Breast epithelium (tissue), 4 donors: Measurements from ENCODE around the gene BRD1. TPM values are rescaled to one million over a fixed set of nuclear protein-coding genes. Genes with fewer than 3 reads are reported as not detected.
A peak's percentile ranks its signal among the peaks of the same experiment; 100 is the strongest.

Source experiments
- DNase-seq, 2 donors: peaks; one replicate each; pipeline ENCODE4 v3.0.0-alpha.2; 2019; ENCODE audit warnings: low spot score in 2 of 2
- H3K27ac ChIP-seq, 2 donors: fragments of 200-600 bp; sonication (generic) in 1 of 2; one replicate each; pipeline ENCODE4 v1.5.1; 2016 to 2019; ENCODE audit warnings: mild to moderate bottlenecking in 1 of 2
- H3K27me3 ChIP-seq, 2 donors: fragments of 200-600 bp; sonication (generic) in 1 of 2; one replicate each; pipeline versions ENCODE4 v1.5.1 to v1.6.0; 2017 to 2019; ENCODE audit warnings: control low read depth in 1 of 2, mild to moderate bottlenecking in 1 of 2
- H3K36me3 ChIP-seq: fragments of 200-600 bp; one replicate; pipeline ENCODE4 v1.5.1; 2019
- H3K4me1 ChIP-seq, 2 donors: fragments of 200-600 bp; sonication (generic); one replicate each; pipeline ENCODE4 v1.5.1; 2016 to 2019; ENCODE audit warnings: control low read depth in 1 of 2
- H3K4me3 ChIP-seq, 3 donors: fragments of 200-600 bp; sonication (generic); 1 replicate in 2 of 3; 2 replicates in 1 of 3; pipeline ENCODE4 v1.5.1; 2016 to 2019; ENCODE audit warnings: mild to moderate bottlenecking in 3 of 3, moderate library complexity in 2 of 3
- H3K9me3 ChIP-seq, 2 donors: fragments of 200-600 bp; sonication (generic) in 1 of 2; one replicate each; pipeline ENCODE4 v1.5.1; 2016 to 2019; ENCODE audit warnings: control low read depth in 1 of 2
- POLR2A ChIP-seq: fragments of 450-650 bp; IDR thresholded peaks from one replicate; pipeline ENCODE4 v1.6.1; 2016; ENCODE audit warnings: antibody characterized with exemption, mild to moderate bottlenecking, moderate library complexity
- POLR2AphosphoS5 ChIP-seq, 3 donors: sonication (generic); formaldehyde crosslinking; IDR thresholded peaks; one replicate each; pipeline ENCODE4 v1.6.1; 2017; ENCODE audit warnings: antibody characterized with exemption in 3 of 3
- intact Hi-C: fragments of 100-400 bp; cut with DNase I; formaldehyde crosslinking; loops from one replicate; pipeline ENCODE4 v1.15.1; 2023; ENCODE audit warnings: low total_unique reads
- total RNA-seq, 3 donors: library from RNA; depleted of rRNA; stranded (reverse); fragments of >200 nt; gene quantifications; one replicate each; pipeline ENCODE4 v1.1.0, GENCODE V29; 2016
- TF ChIP-seq, protein P1 (sequence below), 3 donors: fragments of 450-650 bp; IDR thresholded peaks; one replicate each; pipeline ENCODE4 v1.5.1; 2016 to 2017; ENCODE audit warnings: antibody characterized with exemption in 3 of 3, mild to moderate bottlenecking in 3 of 3, moderate library complexity in 3 of 3

Gene BRD1
- total RNA-seq, 3 donors from 2014 or later, result 33.4 to 35.1 (median 34.1) TPM

DNA sequence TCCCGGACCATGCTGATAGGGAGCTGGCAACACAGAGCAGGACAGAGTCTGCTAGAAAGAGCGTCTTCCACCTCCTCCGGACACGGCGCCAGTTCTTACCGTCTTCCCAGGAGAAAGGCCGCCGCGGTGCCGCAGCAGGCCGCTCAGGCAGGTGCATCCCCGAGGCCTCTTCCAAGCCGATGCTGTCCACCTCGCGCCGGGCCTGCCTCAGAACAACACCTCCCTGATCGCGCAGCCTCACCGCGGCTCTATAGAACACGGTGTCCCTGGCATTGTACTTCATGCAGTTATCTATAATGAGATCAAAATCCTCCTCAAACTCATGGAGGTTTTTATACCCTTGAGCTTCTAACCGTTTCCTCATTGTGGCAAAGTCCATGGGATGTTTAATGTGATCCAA is 30.0 kb downstream of the BRD1 start:
- intact Hi-C loops, result no loop called here
- DNase-seq, result no peak
- Histone ChIP-seq H3K36me3 (peaks cover 4% of the 10 kb centered on the region), H3K27me3 (no peaks in the 10 kb centered on the region), H3K4me3 (no peak overlapping the region), H3K9me3 (no peaks in the 10 kb centered on the region), H3K4me1 (peaks cover 0 to 3% of the 10 kb centered on the region in 2 donors), H3K27ac (no peak overlapping the region)
- TF ChIP-seq, protein P1, sequence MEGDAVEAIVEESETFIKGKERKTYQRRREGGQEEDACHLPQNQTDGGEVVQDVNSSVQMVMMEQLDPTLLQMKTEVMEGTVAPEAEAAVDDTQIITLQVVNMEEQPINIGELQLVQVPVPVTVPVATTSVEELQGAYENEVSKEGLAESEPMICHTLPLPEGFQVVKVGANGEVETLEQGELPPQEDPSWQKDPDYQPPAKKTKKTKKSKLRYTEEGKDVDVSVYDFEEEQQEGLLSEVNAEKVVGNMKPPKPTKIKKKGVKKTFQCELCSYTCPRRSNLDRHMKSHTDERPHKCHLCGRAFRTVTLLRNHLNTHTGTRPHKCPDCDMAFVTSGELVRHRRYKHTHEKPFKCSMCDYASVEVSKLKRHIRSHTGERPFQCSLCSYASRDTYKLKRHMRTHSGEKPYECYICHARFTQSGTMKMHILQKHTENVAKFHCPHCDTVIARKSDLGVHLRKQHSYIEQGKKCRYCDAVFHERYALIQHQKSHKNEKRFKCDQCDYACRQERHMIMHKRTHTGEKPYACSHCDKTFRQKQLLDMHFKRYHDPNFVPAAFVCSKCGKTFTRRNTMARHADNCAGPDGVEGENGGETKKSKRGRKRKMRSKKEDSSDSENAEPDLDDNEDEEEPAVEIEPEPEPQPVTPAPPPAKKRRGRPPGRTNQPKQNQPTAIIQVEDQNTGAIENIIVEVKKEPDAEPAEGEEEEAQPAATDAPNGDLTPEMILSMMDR (IDR thresholded peaks at IDR 0.05), result no peak
- TF ChIP-seq POLR2AphosphoS5 (IDR thresholded peaks at IDR 0.05) (no peak), POLR2A (no peak)

DNA sequence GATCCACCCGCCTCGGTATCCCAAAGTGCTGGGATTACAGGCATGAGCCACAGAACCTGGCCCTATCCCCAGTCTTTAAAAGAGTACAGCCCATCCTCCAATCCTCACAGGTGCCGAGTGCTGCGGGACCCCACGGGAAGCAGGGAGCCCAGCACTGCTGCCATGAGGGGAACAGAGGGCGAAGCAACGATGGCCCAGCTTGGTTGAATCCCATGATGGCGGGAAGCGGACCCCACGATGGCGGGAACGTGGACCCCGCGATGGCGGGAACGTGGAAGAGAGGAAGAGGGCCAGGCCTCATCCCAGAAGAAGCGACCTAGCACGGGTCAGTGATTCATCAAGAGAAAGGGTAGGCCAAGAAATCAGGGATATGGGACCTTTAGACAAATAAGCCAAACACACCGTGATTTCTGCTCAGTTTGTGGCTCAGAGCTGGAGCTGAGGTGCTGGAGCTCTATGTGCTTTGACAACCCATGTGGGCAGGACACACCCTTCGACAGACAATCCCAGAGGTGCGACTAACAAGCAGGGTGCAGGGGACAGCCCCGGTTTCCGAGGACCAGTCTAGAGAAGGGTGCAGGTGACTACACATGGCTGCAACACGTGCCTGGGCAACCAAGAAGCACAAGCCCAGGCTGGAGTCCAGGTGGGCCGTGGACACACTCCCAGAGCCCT is 30.9 kb downstream of the BRD1 start:
- no peak for TF ChIP-seq POLR2AphosphoS5 (IDR thresholded peaks at IDR 0.05)
- H3K4me3 ChIP-seq, result no peak overlapping the region
- H3K27me3 ChIP-seq, result no peaks in the 10 kb centered on the region
- DNase-seq, result no peak
- no peaks in the 10 kb centered on the region for H3K9me3 ChIP-seq
- intact Hi-C loops, result no loop called here
- peaks cover 0 to 3% of the 10 kb centered on the region in 2 donors for H3K4me1 ChIP-seq
- peaks cover 4% of the 10 kb centered on the region for H3K36me3 ChIP-seq
- no peak overlapping the region for H3K27ac ChIP-seq

DNA sequence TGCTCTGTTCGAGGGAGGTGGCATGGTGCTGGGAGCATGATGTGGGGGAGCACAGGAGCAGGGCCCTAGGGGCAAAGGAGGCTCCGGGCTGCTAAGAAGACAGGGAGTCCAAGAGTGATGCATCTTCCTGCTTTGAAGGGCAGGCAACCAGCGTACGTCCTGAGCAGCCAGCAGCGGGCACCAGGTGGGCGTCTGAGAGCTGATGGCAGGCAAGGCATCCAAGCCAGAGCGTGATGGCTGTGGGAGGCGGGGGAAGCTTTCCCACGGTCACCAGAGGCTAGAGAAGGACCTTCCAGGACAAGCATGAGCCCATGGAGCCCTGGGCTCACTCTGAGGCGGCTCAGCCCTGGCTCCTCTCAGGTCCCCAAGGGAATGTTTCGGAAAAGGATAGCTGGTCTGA is 32.2 kb downstream of the BRD1 start:
- H3K36me3 ChIP-seq, result peaks cover 4% of the 10 kb centered on the region
- no peak for TF ChIP-seq POLR2A
- TF ChIP-seq, protein P1 (IDR thresholded peaks at IDR 0.05), result no peak
- no peak for TF ChIP-seq POLR2AphosphoS5 (IDR thresholded peaks at IDR 0.05)

DNA sequence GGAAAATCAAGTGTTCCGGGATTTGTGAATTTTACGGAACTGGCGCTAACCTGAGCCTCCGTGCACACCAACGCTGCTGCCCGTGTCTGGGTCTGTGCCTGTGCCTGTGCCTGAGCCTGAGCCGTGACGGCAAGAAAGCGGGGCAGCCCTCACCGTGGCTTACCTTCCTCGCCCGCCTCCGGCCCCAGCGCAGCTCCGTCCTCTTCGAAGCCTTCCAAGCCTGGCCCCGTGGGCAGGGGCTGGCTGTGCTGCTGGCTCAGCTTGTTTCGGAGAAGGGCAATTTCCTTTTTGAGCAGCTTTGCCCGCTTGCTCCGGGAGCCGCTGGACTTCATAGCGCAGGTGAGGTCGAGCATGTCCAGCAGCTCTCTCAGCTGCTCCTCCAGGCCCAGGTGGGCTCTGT is 33.8 kb downstream of the BRD1 start:
- TF ChIP-seq POLR2AphosphoS5 (IDR thresholded peaks at IDR 0.05) (no peak), POLR2A (no peak)
- TF ChIP-seq, protein P1 (IDR thresholded peaks at IDR 0.05), result no peak
- H3K36me3 ChIP-seq, result peaks cover 3% of the 10 kb centered on the region
- no peaks in the 10 kb centered on the region for H3K27me3 ChIP-seq
- no peak overlapping the region for H3K27ac ChIP-seq
- peaks cover 11 to 12% of the 10 kb centered on the region in 2 donors for H3K4me1 ChIP-seq
- no peak overlapping the region for H3K4me3 ChIP-seq
- DNase-seq, result no peak
- intact Hi-C loops, result no loop called here
- H3K9me3 ChIP-seq, result no peaks in the 10 kb centered on the region

More for the DNA sequence above, 32.2 kb downstream of the BRD1 start:
- no peak overlapping the region for H3K27ac ChIP-seq
- peaks cover 0 to 3% of the 10 kb centered on the region in 2 donors for H3K4me1 ChIP-seq
- intact Hi-C loops, result no loop called here
- no peak for DNase-seq
- H3K27me3 ChIP-seq, result no peaks in the 10 kb centered on the region
- no peaks in the 10 kb centered on the region for H3K9me3 ChIP-seq
- no peak overlapping the region for H3K4me3 ChIP-seq

DNA sequence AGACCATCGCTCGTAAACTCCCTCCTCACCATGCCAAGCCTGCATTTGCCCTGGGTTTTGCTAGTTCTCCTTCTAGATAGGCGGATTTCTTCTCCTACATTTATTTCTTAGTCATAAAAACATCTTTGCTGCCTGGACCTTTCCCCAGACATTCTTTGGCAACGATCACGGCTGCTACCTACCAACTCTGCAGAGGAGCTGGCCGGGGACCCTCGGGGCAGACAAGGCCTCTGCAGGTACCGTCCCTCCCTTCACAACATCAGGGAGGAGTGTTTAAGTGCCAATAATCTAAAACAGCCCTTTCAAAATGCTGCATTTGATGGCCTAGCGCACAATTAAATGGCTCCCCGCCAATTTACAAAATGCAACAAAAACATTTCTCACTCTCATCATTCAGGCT is 34.4 kb downstream of the BRD1 start:
- no peaks in the 10 kb centered on the region for H3K36me3 ChIP-seq

More for the DNA sequence above, 34.4 kb downstream of the BRD1 start:
- no peaks in the 10 kb centered on the region for H3K9me3 ChIP-seq
- peak in 1 of 2 donors; percentile 38 for DNase-seq
- H3K27me3 ChIP-seq, result no peaks in the 10 kb centered on the region
- no peak overlapping the region for H3K4me3 ChIP-seq
- peaks cover 16% of the 10 kb centered on the region in 2 donors for H3K4me1 ChIP-seq
- H3K27ac ChIP-seq, result no peak overlapping the region
- intact Hi-C loops, result no loop called here
- TF ChIP-seq, protein P1 (IDR thresholded peaks at IDR 0.05), result no peak
- no peak for TF ChIP-seq POLR2AphosphoS5 (IDR thresholded peaks at IDR 0.05)
- no peak for TF ChIP-seq POLR2A
